GM06990 (cell line): ENCODE data around the gene MIB2.
A peak's percentile ranks its signal among the peaks of the same experiment; 100 is the strongest.

Experiments used
- DNase-seq: peaks from one replicate; pipeline ENCODE4 v3.0.0-alpha.2; 2011; ENCODE audit not compliant: insufficient read length; ENCODE audit errors: extremely low read depth
- H3K27me3 ChIP-seq: replicated peaks from 2 replicates; pipeline ENCODE4 v1.6.0; 2011; ENCODE audit warnings: low read length; ENCODE audit not compliant: control insufficient read depth, insufficient read depth
- H3K36me3 ChIP-seq: 2 replicates; pipeline ENCODE4 v1.5.1; 2011; ENCODE audit warnings: low read length; ENCODE audit not compliant: control insufficient read depth, insufficient read depth
- H3K4me3 ChIP-seq: replicated peaks from 2 replicates; pipeline ENCODE4 v1.5.1; 2011; ENCODE audit warnings: low read depth, mild to moderate bottlenecking, control low read depth, low read length
- TF ChIP-seq, protein P1 (sequence below): IDR thresholded peaks from 2 replicates; pipeline ENCODE4 v1.5.1; 2011; ENCODE audit warnings: low read length, control low read depth, mild to moderate bottlenecking, inconsistent platforms; ENCODE audit not compliant: insufficient read depth, poor library complexity, severe bottlenecking

MIB2 gene

GRCh38 chr1:1621173-1622009, 6.1 kb downstream of the MIB2 start:
- TF ChIP-seq, protein P1, sequence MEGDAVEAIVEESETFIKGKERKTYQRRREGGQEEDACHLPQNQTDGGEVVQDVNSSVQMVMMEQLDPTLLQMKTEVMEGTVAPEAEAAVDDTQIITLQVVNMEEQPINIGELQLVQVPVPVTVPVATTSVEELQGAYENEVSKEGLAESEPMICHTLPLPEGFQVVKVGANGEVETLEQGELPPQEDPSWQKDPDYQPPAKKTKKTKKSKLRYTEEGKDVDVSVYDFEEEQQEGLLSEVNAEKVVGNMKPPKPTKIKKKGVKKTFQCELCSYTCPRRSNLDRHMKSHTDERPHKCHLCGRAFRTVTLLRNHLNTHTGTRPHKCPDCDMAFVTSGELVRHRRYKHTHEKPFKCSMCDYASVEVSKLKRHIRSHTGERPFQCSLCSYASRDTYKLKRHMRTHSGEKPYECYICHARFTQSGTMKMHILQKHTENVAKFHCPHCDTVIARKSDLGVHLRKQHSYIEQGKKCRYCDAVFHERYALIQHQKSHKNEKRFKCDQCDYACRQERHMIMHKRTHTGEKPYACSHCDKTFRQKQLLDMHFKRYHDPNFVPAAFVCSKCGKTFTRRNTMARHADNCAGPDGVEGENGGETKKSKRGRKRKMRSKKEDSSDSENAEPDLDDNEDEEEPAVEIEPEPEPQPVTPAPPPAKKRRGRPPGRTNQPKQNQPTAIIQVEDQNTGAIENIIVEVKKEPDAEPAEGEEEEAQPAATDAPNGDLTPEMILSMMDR: no peak
- DNase-seq: no peak
- no peaks in the 10 kb centered on the region for H3K27me3 ChIP-seq
- H3K36me3 ChIP-seq: peaks cover 2% of the 10 kb centered on the region; the same call in 1 of the 2 replicates
- H3K4me3 ChIP-seq: no peak overlapping the region

- Histone ChIP-seq H3K27me3 (no peaks in the 10 kb centered on the region), H3K36me3 (peaks cover 2% of the 10 kb centered on the region; the same call in 1 of the 2 replicates), H3K4me3 (no peak overlapping the region)
- TF ChIP-seq, protein P1: no peak
- no peak for DNase-seq
These were observed 6.9 kb downstream of the MIB2 start for GRCh38 chr1:1622010-1622787.

DNA sequence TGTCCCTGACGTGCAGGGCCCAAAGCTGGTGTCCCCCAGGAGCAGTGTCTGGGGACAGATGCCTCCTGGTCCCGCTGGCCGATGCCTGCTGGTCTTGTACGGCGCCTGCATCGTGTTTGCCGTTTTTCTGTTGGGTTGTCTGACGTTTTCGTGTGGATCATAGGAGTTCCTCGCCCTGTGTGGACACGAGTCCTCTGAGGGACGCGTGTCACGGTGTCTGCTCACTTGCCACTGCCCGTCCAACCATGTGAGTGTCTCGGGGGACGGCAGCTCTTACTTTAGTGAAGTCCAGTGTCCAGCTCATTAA, 7.4 kb downstream of the MIB2 start:
- H3K36me3 ChIP-seq: peaks cover 2% of the 10 kb centered on the region; the same call in 1 of the 2 replicates
- no peak for DNase-seq
- H3K4me3 ChIP-seq: no peak overlapping the region
- H3K27me3 ChIP-seq: no peaks in the 10 kb centered on the region
- TF ChIP-seq, protein P1: no peak

GRCh38 chr1:1623181-1623630, 7.9 kb downstream of the MIB2 start:
- Histone ChIP-seq H3K4me3 (no peak overlapping the region), H3K36me3 (no peaks in the 10 kb centered on the region; the same call in 1 of the 2 replicates), H3K27me3 (no peaks in the 10 kb centered on the region)
- peak; percentile 9 for DNase-seq
- TF ChIP-seq, protein P1: no peak

GRCh38 chr1:1623631-1624442, 8.5 kb downstream of the MIB2 start:
- no peak overlapping the region for H3K4me3 ChIP-seq
- DNase-seq: peak; percentile 24
- TF ChIP-seq, protein P1: no peak
- H3K27me3 ChIP-seq: no peaks in the 10 kb centered on the region
- H3K36me3 ChIP-seq: no peaks in the 10 kb centered on the region; the same call in 1 of the 2 replicates
